PC-9 (cell line): Measurements from ENCODE around the gene BCL2.

Experiments used
- CTCF ChIP-seq: fragments of 200-600 bp; sonication (generic); conservative IDR thresholded peaks from 2 replicates; pipeline ENCODE4 v1.6.1; 2017; ENCODE audit warnings: mixed run types, antibody characterized with exemption, mild to moderate bottlenecking, moderate library complexity
- EZH2 ChIP-seq: fragments of 200-600 bp; sonication (generic); IDR thresholded peaks from 2 replicates; pipeline ENCODE4 v1.8.0; 2017; ENCODE audit warnings: antibody characterized with exemption, low read depth

- TF ChIP-seq CTCF (no peak), EZH2 (no peak)
Measured at GRCh38 chr18:63329431-63330145, 10.0 kb upstream of the BCL2 start.
